HG03439 (cell line): ENCODE measurements around the gene ETV6.
A peak's percentile ranks its signal among the peaks of the same experiment; 100 is the strongest.

Source experiments
- ATAC-seq: cut with Tn5 transposase; IDR thresholded peaks from one replicate; pipeline ENCODE4 v1.9.1; 2021; ENCODE audit warnings: mild to moderate bottlenecking, moderate library complexity; ENCODE audit not compliant: unreplicated experiment

Gene ETV6

DNA sequence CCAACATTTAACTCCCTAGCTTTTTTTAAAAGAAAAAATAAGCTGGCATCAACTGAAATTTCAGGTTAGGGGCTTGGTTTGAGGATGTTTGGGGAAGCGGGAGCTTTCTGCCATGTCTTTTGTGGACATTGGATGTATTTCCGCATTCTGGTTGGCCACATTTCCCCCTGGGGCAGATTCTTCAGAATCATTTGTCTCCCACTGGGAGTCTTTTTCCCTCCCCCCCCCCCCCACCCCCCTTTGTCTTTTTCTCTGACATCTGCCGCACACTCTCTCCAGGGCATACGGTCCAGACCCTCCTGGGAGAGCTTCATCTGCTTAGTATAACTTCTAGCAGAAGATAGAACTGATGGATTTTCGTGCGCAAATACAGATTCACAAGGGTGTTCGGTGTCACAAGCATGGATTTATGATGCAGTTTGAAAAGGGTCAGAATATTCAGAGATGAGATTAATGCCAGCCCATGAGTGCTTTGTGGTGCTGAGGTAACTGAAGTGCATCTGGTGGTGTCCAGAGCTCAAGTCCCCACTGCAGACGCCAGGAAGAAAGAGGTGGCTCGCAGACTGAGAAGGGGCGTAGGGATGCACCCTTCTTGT is 40.2 kb downstream of the ETV6 start:
- ATAC-seq, result no peak

DNA sequence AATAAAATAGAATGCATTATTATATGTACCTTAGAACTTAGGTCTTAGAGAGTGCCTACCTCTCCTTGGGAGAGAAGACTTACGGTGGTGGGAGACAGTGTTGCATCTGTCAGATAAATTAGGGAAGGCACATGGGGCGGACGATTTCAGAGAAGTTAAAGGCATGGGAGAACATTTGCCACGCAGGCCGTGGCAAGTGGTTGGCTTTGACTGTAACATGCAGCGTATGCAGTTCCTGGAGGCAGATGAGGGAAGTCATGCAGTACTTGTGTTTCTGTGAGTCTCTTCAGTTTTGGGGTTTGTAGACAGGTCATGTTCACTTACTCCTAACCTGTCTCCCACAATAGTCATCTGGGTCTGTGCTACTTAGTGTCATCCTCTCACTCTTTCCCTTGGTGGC is 43.6 kb downstream of the ETV6 start:
- ATAC-seq, result no peak

DNA sequence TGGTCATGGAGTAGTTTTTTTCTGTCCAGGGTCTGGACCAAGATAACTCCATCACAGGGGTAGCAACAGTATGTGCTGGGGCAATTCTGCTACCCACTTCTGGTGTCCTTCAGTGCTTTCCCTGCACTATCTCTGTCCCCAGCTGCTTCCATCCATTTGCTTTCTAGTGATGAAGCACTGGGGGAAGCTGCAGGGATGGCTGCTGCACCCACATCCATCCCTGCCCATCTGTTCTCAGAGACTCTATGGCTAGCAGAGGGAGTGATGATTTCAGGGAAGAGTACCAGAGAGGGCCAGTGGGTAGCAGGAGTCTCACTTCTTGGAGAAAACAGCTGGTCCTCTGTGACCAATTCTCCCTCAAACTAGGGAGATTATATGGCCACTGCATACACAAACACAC is 44.1 kb downstream of the ETV6 start:
- no peak for ATAC-seq

DNA sequence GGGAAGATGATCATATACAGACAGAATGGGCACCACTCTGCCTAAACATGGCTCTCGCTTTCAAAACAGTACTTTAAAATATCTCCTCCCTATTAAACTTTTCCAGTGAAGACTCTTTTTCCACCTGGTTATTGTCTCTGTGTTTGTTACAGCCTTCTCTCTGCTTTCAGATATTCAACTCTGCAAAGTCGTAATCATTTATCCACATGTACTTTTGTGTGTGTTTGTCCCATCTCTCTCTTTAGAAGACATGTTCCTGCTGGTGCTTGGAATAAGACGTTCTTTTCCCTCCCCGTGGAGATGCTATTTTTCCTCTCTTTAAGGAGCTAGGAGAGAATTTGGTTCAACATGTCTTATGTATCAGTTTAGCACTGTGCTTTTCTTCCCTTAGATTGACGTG is 45.1 kb downstream of the ETV6 start:
- ATAC-seq, result no peak

DNA sequence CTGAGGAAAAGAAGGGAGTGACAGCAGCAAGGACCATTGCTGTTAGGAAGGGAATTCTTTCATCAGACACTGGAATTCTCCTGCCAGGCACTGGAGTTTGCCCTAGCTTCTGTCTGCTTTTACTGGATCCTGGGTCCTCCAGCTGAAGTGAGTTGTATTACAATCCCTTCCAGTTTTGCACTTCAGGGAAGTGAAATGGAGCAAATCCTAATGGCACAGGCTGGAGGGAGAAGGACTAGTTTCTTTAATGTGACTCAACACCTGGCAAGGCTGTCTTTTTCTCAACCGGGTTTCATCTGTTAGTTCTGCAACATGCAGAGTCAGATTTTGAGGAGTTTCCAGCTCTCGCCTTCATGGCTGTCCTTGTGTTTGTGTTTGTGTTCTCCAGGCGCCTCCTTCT is 45.8 kb downstream of the ETV6 start:
- ATAC-seq, result no peak

DNA sequence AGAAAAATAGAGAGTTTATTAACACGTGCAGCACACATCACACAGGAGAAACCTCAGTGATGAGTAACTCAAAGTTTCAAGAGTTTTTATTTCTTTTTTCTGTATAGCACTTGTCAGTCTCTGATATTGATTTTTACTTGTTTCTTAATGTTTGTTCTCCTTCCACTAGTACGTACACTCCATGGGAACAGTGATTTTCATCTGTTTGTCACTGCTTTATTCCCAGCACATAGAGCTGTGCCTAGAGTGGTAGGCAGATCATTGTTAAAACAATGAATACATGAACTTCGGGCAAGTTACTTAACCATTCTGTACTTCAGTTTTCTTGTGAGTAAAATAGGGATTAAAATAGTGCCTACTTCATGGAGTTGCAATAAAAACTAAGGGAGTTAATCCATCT is 46.6 kb downstream of the ETV6 start:
- no peak for ATAC-seq

DNA sequence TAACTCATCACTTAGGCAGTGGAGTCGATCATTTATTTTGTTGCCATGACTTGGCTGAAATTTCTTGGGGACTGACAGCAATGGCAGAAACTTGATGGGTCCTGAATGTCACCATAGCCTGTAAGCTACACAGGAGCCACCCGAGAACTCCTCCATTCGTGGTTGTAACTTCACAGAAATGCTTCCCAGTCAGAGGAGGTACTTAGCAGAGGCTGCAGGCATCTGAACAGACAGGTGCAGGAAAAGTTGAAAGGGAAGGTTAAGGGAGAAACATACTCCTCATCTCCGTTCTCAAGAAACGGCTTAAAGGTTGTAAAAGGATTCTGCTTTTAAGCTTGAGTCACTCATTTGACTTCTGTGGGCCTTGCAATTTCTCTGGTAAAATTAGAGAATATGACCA is 47.7 kb downstream of the ETV6 start:
- no peak for ATAC-seq

DNA sequence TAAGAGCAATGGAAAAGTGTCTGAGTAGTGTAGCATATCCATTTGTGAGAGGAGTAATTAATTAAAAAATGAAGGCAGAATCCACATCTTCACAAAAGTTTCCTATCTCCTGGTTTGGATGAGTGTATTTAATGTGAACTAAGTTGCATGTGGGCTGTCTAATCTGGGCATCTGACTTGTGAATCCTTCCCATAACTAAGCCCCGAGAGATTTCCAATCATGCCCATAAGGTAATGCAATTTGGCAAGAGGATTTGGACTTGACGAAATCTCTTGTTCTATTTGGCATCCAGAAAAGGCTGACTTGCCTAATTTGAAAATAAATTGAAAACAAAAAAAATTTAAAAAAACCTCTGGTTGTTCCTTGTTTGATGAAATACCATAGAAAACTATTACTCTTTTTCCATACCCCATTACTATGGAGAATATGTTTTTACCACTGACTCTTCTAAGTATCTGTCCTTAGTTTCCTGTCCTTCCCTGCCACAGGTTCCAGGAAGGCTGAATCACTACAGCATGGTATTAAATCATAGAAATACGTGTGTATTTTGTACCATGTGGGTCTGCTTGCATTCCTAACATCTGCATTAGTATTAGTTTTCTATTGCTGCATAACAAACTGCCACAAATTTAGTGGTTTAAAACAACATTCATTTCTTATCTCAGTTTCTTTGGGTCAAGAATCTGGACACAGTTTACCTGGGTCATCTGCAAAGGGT is 48.4 kb downstream of the ETV6 start:
- no peak for ATAC-seq

DNA sequence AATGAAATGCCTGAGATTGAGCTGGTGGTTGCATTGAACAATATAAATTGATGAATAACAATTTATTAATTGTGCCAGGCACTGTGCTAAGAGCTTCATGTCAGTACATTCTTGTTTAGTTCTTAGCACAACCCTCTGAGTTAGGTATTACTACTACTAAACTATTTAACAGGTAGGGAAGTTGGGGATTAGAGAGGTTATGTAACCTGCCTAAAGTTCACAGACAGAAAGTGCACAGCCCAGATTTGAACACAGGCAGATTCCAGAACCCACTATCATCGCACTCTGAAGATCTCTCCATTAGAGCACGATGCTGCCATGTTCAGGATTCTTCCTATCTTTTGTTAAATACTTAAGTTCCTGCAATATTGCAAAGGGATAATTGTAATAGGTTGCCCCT is 49.3 kb downstream of the ETV6 start:
- ATAC-seq, result no peak

DNA sequence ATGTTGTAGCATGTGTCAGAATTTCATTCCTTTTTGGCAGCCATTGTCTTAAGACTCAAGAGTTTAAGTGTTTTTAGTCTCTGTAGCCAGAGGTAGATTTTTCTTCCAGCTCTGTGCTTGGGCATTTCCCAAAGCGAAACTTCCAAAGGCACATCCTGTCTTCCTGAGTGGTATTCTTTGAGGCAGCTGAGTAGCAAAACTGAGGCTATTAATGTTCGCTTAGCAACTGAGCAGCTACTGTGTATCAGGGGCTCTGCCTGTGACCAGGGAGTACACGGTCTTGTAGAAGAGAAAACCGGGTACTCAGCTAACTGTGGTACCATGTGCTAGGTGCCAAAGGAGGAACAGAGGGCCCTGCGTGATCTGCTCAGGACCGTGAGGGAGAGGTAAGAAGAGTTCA is 52.0 kb downstream of the ETV6 start:
- no peak for ATAC-seq

DNA sequence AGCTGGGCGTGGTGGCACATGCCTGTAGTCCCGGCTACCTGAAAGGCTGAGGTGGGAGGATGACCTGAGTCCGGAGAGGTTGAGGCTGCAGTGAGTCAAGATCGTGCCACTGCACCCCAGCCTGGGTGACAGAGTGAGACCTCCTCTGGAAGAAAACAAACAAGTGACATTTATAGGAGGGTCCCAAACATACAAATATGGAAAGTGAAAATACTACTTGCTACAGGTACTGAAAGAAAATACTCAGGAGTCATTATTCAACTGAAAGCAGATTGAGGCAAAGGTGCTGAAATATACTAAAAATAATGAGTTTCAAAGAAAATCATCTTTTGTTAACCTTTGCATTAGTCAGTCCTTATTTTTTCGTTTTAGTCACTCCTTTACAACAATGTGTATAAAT is 53.5 kb downstream of the ETV6 start:
- peak; percentile 46 for ATAC-seq

DNA sequence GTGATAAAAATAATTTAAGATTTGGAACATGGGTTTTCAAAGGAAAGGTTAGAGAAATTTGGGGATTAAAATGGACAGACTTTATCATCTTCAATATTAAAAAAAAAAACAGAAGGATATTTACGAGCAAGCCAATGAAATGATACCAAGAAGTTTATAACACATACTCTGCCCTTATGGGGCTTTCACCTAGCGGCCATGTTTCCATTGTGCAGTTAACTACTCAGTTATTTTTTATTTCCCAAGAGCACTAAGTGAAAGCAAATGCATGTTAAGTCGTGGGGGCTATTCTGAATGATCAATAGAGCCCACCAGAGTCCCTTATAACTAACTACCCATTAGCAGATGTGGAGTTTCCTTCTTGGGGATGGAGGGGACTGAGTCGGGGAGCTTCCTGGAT is 53.9 kb downstream of the ETV6 start:
- ATAC-seq, result no peak

DNA sequence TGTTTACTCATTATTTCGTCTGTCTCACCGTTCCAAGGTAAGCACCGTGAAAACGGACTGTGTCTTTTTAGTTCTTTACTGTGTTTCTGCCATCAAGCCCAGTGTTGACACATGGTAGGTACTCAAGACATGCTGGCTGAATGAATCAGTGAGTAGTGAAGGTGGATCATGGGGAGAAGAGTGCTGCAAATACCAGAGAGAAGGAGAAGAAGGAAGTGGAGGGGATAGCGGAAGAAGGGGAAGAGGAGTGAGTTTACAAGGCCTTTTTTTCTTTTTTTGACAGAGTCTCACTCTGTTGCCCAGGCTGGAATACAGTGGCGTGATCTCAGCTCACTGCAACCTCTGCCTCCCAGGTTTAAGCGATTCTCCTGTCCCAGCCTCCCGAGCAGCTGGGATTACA is 54.6 kb downstream of the ETV6 start:
- ATAC-seq, result no peak

DNA sequence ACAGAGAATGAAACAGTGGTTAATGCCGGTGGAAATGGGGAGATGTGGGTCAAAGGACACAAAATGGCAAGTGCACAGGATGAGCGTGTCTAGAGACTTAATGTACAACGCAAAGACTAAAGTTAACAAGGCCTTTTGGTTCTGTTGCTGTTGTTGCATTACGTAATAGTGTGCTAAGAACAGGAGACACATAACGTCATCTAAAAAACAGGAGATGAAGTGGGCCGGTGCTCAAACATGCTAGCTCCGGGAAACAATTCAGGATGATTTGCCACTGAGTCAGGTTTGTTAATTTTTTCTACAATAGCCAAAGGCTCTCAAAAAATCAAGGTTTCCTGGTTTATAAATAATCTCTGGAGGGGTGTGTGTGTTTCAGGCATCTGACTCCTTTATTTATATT is 55.5 kb downstream of the ETV6 start:
- no peak for ATAC-seq

DNA sequence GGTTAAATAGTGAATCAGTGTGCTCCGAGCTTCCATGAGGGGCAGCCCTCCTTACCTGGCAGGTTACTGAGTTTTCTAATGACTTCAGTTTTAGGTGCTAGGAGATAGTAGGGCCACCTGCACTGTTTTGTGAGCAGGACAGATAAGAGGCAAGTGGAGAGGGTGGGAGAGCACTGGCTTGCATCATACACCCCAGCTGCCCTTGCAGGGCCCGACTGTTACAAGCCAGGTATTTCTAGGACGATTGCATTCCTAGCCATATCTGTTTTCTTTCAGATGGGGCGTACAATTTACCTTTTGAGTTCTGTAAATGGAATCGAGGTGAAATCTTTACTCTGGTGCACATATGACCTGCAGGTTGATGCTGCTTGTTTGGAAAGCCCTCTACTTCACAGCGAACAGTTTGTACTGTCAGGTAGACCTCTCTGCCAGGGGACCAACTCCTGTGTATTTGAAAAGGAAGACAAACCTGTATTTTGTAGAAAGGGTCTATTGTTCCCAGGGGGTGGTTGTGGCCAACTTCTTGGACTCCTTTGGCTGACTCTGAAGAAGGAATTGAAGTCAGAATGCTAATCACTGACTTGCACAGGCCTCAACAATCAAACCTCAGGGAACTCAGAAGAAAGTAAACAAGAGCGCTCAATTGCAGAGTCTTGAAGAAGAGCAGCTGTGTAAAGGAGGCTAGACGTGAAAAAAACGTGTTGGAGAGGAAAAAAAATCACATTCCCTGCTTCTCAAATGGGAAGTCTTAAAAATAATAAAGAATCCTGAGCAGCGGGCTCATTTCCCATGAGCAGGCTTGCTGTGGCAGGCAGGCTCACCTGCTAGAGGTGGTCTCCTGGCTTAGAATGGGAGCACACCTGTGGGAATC is 57.3 kb downstream of the ETV6 start:
- no peak for ATAC-seq

DNA sequence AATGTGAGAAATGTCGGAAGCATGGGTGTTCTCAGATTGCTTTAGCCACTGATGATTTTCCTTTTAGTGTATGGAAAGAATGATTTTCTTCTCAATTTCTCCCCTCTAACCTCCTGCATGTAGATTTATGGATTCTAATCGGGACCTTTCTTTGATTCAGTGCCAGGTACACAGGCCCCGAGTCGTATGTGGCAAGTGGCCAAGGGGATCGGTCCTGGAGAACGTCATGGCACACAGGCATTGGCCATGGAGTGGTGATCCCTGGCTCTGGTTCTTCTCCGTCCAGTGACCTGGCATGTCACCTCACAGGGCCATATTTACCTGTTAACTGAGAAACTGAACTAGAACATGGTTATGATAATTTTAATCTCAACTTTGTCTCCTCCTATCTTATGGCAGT is 58.1 kb downstream of the ETV6 start:
- no peak for ATAC-seq

DNA sequence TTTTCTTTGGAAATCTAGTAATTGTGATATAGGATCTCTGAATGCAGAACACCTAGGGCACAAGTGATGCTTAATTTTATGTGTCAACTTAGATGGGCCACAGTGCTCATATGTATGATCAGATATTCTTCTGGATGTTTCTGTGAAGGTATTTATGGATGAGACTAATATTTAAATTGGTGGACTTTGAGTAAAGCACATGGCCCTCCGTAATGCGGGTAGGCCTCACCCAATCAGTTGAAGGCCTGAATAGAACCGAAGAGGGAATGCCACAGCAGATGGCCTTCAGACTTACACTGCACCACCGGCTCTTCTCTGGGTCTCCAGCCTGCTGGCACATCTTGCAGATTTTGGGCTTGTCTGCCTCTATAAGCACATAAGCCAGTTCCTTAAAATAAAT is 60.0 kb downstream of the ETV6 start:
- no peak for ATAC-seq

DNA sequence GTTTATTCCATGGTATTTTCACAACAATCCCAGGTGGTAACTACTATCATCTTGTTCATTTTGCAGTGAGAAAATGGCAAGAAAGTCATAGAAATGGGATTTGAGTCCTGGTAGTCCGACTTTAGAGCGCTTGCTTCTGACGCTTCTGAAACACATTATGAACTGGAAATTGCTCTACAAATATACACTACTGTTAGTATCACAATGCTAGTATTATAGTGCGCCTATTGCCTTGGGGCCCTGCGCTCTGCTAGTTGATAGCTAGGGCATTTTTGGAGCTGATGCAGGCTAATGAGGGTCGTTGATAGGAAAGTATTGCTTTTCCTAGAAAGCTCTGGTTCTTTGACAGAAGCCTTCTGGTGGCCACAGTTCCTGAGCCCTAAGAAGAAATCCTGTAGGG is 61.0 kb downstream of the ETV6 start:
- no peak for ATAC-seq

DNA sequence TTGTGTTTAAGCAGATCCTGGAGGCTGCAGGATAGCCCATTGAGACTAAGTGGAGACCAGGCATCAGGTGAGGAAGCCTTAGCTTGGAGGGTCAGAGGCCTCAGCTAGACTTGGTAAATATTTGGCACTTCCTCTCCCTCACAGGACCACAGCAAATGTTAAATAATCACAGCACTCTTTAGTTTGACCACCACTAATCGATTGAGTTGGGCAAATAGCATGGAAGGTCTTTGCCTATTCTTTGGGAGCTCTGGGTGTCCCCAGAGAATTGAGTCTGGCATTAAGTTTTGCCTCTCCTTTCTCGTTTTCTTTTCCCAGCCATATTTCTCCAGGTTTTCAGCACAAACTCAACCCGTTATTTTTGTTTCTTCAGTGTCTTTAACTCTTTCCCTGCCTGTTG is 61.4 kb downstream of the ETV6 start:
- no peak for ATAC-seq

DNA sequence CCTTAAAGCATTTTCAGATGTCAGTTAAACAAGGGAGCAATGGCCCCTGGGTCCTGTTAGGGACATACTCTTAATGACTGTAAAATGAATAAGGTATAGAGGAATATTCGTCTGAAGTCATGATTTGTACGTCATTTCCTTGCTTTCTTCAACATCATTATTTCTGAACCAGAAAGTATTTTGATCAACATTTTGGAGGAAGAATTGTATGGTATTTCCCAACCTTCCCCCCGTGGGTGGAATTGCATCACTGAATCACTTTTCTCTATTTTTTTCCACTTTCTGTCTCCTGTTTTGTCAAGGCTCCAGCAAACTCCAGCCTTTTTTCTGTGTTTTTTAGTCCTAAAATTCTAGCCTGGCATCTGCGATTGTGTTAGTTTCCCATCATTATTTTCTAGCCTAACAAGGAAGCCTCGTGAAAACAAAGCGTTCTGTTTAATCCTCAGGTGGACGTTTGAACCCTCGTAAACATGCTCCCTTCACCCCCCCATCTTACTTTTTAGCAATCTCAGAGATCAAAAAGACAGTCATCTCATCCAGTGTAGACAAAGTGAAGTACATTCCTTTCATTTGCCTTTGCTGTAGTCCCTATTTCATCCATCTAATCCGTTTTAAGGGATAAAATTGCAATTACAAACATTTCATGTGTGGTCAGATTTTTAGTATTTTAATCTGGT is 62.3 kb downstream of the ETV6 start:
- no peak for ATAC-seq

DNA sequence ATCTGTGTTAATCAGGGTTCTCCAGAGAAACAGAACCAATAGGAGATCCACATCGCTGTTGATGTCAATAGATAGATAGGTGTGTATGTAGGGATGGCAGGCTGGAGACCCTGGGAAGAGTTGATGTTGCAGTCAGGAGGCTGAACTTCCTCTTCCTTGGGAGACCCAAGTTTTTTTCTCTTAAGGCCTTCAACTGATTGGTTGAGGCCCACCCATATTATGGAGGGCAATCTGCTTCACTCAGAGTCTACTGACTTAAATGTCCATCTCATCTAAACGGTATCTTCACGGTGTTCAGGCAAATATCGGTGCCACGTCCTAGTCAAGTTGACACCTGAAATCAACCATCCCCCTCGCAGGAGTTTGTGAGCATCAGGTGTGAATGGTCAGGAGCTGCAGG is 63.0 kb downstream of the ETV6 start:
- ATAC-seq, result no peak

DNA sequence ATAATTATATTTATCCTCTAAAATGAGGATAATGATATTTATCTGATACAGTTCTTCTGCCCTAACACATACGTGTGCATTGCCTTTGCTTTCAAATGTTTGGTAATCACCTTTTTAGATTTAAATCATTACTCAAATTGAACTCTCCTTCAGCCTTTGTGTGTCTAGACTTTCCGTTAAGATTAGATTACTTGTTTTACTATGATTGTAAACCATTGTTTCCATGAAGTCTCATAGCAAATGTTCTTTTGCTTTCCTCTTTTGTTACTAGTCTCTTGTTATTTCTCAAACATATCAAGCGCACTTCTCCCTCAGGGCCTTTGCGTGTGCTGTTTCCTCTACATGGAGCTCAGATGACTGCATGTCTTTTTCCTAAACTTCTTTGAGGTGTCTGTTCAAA is 63.7 kb downstream of the ETV6 start:
- ATAC-seq, result no peak
